ENCODE results near the gene LZTFL1. TPM values are rescaled to one million over a fixed set of nuclear protein-coding genes. Genes with fewer than 3 reads are reported as not detected.

The LZTFL1 gene
- total and polyA plus RNA-seq, 2 experiments from 2014 or later: 6.3 to 13.9 TPM

- no peak for TF ChIP-seq ZNF462 (CRISPR knock-in tag; IDR thresholded peaks at IDR 0.05)
- TF ChIP-seq ZNF114 (CRISPR knock-in tag; IDR thresholded peaks at IDR 0.05): no peak
- TF ChIP-seq STAT1 (IDR thresholded peaks at IDR 0.05; ENCODE audit: unreplicated experiment): no peak
- no peak for TF ChIP-seq EZH2phosphoT487 (IDR thresholded peaks at IDR 0.05; ENCODE audit: unreplicated experiment)
- TF ChIP-seq JUNB (IDR thresholded peaks at IDR 0.05; ENCODE audit: unreplicated experiment): no peak
- TF ChIP-seq, protein P1, sequence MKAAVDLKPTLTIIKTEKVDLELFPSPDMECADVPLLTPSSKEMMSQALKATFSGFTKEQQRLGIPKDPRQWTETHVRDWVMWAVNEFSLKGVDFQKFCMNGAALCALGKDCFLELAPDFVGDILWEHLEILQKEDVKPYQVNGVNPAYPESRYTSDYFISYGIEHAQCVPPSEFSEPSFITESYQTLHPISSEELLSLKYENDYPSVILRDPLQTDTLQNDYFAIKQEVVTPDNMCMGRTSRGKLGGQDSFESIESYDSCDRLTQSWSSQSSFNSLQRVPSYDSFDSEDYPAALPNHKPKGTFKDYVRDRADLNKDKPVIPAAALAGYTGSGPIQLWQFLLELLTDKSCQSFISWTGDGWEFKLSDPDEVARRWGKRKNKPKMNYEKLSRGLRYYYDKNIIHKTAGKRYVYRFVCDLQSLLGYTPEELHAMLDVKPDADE (IDR thresholded peaks at IDR 0.05): no peak
- no peak for TF ChIP-seq ZNF331 (CRISPR knock-in tag; IDR thresholded peaks at IDR 0.05; ENCODE audit: low read depth)
- TF ChIP-seq EZH2 (IDR thresholded peaks at IDR 0.05; ENCODE audit: low read depth, unreplicated experiment): no peak
- no peak for TF ChIP-seq POLR2AphosphoS5 (IDR thresholded peaks at IDR 0.05; ENCODE audit: low read depth)
- TF ChIP-seq NANOG (IDR thresholded peaks at IDR 0.05; ENCODE audit: borderline replicate concordance): no peak
Measured at GRCh38 chr3:45814322-45814721, 27.6 kb downstream of the LZTFL1 start (continued).

Measured in GM23338 (cell line).